Stimulated activated CD8-positive, alpha-beta memory T cell treated with anti-CD3 and anti-CD28 coated beads, Interleukin-7, amount 100 ng/mL, for 24 hours (primary cell): ENCODE measurements around the gene STAM.
A peak's percentile ranks its signal among the peaks of the same experiment; 100 is the strongest.
"Not testable (repeated sequence)": the region's sequence is repeated elsewhere in the genome, so short reads cannot be mapped to it uniquely, and the experiment has no call there.

Experiments
- DNase-seq: peaks from one replicate; pipeline ENCODE4 v3.0.0-alpha.2; 2020; ENCODE audit warnings: low read depth

STAM gene

DNA sequence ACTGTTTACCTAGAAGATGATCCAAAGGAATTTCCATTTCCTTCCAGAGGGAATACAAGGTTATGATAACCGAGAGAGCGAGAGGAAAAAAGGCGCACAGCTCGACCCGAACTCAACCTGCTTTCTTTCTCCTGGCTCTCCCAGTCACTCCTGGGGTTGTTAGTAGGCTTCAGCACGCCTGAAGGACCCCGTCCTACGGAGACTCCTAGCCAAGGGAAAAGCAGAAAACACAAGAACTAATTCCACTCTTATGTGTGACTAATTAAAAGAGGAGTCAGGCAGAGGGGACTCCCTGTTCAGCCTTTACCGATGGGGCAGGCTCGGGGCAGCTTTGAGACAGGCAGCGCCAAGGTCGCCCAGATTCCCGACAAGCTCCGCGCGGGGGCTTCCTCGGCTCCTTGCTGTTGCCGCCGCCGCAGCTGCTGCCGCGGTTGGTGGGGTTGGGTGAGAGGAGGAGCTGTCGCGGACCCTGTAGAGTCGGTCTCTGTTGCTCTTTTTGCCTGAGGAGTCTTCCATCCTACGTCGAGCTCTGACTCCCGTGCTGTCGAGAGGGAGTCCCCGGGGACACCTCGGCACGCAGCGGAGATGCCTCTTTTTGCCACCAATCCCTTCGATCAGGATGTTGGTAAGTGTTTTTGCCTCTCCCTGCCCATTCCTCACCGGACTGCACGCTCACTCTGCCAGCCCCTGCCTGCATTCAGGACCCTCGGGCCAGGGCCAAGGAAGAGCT lies at the start of gene STAM:
TSS of gene STAM (plus strand) at position 397 of the 730 bp plus-strand sequence. CDS start at position 586, 189 bp downstream.
- peak; percentile 83 for DNase-seq

DNA sequence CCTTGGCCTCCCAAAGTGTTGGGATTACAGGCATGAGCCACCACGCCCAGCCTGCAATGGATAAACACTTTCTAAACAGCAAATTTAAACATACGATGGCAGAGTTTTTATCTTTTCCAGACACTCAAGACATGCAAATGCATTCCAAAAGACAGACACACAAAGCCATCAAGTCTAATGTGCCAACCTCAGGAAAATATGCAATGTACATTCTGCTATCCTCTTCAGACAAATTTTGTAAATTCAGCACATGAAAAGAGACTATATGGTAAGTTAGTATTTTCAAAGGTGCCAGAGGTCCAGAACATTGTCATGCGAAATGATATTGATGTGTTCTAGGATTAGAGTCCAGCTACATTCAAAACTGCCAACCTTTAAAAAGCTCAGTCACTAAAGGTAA lies 46.6 kb upstream of the STAM start:
- DNase-seq = no peak

DNA sequence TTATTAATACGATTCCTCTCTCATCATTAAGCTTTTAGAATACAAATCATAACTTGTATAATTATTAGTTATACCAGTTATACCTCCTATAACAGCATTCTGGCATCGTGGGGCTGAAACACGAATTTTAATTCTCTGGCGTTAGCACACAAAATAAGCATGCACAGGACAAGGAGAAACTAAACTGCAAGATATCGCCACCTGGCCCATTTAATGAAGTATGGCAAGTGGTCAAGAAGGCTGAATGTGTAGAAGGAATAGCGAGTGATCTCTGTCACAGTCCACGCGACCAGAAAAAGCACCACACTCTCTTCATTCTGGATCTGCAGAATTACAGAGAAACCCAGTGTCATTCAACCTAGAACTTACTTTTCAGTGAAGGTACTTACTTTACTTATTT lies 44.9 kb upstream of the STAM start:
- no peak for DNase-seq

DNA sequence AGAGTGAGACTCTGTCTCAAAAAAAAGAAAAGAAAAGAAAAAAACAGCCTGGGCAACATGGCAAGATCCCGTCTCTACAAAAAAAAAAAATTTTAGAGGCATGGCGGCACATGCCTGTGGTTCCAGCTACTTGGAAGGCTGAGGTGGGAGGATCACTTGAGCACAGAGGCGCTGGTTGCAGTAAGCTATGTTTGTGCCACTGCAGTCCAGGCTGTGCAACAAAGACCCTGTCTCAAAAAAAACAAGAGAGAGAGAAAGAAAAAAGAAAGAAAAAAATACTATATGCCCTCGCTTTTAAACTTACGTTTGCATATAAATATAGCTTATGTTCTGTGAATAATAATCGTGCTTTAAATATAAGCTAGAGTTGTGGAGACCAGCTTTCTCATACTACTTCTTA lies 38.0 kb upstream of the STAM start:
- DNase-seq = no peak

DNA sequence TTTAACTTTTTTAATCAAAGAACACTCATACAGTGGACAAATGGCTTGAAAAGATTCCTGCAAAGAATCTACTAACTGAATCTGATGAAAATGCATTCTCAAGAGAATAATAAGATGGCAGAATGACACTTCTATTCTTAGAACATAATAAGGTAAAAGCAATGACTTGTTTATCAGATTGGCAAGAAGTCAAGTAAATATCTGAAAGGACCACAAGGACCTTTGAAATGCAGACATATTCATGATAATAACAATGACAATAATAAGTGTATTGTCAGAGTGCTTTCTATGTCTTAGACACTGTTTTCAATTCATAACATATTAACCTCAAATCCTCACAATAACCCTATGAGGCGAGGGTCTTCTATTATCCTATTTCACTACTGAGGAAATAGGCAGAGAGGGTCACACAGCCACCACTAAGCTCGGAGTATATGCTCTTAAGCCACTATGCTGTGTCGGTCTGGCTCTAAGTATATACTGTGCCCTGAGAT lies 37.4 kb upstream of the STAM start:
- DNase-seq = no peak

DNA sequence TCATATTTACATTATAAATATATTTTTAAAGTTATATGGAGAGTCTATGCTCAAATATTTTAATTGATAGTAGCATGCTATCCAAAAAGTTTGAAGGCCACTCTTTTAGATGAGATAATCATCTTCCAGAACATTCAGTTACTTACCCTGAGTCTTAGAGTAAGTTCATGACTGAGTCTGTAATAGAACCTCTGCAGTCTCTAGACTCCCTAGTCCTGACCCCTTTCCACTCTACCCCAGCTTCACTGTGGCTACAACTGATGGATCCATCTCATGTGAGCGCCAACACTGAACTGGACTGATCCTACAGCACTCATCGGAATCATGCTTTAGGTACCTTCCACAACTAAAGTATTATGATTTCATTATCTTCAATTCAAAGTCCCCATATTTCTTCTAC lies 36.9 kb upstream of the STAM start:
- no peak for DNase-seq

DNA sequence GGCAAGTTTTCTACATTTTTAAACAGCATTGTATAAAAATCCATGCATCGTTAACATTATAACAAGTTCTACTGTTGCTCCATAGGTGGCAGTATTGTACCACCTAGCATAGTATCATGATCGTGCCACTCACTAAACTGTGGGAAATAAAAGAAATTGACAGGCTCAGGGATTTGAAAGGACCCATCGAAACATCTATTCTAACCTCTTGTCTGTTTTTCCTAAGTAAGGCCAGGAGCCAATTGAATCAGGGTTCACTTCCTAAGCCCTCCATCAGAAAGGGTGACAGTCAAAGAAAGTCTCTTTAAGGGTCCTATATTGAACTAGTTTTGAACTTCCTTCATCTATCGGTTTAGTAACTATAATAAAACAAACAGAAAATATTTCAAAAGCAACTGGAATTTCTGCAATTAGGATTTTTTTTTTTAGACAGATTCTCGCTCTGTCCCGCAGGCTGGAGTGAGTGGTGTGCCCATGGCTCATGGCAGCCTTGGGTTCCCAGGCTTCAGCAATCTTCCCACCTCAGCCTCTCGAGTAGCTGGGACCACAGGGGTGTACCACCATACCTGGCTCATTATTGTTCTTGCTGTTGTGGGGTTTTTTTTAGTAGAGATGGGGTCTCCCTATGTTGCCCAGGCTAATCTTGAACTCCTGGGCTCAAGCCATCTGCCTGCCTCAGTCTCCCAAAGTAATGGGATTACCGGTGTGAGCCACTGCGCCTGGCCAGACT lies 36.2 kb upstream of the STAM start:
- DNase-seq = no peak

DNA sequence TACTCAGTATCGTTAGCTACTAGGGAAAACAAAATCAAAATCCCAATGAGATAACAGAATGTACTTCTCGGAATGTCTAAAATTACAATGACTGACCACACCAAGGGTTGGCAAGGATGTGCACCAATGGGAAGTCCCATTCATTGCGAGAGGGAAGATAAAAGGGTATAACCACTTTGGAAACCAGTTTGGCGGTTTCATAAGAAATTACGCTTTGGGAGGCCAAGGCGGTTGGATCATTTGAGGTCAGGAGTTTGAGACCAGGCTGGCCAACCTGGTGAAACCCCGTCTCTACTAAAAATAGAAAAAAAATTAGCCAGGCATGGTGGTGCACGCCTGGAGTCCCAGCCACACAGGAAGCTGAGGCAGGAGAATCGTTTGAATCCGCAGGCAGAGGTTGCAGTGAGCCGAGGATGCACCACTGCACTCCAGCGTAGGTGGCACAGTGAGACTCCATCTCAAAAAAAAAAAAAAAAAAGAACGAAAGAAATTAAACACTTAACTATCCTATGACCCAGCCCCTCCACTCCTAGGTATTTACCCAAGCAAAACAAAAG lies 34.4 kb upstream of the STAM start:
- no peak for DNase-seq

DNA sequence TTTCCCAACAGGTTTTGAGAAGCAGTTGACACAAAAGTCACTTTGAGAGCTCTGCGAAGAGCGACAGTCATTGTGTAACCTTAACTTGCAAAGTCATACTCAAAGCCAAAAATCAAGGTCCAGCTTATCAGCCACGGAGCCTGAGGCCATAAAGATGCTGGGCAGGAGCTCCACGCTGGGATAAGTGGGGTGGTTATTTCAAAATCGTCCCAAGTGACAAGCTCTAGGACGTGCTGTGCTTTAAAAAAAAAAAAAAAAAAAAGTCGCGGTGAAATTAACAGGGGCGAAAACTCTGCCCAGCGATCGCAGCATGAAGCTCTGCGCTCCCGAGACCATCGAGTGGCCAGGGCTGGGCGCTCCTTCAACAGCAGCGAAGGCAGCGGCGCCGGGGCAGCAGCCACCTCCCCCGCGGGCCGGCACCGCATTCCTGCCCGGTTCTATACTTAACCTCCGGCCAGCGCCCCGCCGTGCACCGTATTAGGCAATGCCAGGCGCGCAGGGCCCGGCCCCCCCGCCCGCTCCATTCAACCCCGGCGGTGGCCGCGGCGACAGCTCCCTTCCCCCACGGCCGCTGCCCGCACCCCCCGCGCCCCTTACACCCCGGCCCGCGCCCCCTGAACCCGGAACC lies 27.4 kb upstream of the STAM start:
- DNase-seq = no peak

DNA sequence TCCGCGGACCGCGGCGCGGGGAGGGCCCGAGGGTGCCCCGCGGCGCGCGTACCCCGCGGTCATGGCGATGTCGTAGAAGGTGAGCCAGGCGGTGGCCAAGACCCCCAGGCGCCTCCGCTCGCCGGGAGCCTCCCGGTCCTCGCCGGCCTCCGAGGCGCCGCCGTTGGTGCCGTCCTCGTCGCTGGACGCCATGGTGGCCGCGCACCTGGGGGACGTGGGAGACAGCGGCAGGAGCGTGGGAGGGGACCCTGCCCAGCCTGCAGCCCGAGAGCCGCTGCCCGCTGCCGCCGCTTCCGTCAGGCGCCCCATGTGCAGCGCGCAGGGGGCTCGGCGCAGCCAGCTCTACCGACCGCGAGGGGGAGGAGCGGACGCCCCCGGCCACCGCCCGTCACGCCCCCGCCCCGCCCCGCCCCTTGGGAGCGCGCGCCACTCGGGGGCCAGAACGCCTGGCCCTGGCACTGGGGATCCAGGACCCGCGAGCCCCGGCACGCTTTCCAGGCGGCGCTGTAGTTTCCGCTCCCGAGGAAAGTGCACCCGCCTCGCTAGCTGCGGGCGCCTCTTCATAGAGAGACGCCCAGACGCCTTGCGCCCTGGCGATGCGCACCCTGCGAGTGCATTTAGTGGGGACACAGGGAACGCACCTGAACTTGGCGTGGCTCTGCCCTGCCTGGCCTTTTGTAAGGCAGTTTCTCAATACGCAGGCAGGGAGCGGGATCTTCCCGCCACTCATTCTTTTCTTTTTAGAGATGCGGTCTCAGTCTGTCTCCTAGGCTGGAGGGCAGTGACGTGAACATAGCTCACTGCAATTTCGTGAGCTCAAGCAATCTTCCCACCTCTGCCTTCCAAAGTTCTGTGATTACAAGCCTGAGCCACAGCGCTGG lies 26.7 kb upstream of the STAM start, which contains the start of gene HACD1:
TSS of gene HACD1 (minus strand) at position 344 of the 881 bp plus-strand sequence. CDS start at position 309, 35 bp downstream.
- no peak for DNase-seq

DNA sequence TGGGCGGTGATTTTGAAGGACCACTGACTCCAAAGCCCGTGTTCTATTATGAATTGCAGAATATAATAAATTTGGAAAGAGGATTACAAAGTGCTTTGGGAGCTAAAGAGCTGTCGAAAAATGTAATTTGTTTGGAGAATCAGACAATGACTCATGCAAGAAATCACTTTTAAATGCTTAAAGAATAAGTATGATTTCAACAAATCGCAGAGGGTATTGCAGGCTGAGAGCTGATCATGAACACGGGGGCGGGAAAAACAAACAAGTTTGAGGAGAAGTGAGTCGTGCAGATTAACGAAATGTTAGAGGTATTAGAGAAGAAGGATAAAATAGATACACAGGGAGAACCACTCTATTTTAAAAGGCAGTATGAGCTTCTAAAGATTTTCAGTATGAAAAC lies 21.9 kb upstream of the STAM start:
- no peak for DNase-seq

DNA sequence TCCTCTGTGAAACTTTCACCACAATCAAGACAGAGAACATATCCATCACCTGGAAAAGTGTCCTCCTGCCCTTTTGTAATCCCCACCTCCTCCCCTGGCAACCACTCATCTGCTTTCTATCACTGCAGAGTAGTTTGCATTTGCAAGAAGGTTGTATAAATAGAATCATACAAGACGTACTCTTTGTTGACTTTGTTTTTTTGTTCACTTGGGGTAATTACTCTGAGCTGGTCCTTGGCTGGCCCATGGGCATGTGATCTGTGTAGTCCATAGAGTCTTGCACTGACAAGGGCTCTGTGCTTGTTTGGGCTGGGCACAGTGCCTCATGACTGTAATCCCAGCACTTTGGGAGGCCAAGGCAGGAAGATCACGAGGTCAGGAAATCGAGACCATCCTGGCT lies 19.0 kb upstream of the STAM start:
- no peak for DNase-seq

DNA sequence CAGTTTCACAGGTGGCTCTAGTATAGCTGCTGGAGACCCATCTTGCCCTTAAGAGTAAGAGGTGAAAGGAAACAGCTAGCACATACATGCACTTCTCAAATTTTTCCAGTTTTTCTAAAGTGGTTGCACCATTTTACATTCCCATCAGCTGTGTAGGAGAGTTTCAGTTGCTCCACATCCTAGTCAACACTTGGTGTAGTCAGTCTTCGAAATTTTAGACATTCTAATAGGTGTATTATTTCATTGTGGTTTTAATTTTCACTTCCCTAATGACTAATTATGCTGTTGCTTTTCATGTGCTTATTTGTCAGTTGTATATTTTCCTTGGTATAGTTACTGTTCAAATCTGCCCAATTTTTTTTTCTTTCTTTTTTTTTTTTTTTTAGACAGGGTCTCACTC lies 17.3 kb upstream of the STAM start:
- no peak for DNase-seq

DNA sequence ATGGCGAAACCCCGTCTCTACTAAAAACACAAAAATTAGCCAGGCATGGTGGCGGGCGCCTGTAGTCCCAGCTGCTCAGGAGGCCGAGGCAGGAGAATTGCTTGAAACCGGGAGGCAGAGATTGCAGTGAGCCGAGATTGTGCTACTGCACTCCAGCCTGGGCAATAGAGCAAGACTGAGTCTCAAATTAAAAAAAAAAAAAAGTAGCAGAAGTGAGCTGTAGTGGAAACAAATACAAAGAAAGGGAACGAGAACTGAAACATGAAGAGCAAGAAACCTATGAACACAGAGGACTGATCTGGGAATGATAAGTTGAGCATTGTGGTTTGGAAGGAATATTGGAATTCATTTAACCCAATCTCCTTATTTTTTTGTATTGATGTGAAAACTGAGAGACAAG lies 11.4 kb upstream of the STAM start:
- not testable (repeated sequence) for DNase-seq

DNA sequence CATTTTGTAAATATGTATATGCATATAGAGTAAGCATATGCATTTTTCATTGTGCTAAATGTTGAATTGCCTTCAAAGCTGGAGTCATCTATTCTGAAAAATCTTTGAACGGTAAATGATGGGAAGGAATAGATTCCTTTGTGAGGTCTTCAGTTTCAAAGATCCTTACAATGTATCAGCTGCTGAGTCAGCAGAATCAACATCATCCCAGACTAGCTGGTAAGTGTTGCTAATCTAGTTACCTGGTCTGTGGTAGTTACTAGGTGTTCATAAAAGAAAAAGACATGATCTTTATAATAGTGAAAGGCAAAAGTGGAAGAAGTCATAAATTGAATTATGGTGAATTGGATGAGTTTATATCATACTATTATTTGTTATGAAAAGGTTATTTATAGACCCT lies 10.6 kb upstream of the STAM start:
- DNase-seq = no peak

DNA sequence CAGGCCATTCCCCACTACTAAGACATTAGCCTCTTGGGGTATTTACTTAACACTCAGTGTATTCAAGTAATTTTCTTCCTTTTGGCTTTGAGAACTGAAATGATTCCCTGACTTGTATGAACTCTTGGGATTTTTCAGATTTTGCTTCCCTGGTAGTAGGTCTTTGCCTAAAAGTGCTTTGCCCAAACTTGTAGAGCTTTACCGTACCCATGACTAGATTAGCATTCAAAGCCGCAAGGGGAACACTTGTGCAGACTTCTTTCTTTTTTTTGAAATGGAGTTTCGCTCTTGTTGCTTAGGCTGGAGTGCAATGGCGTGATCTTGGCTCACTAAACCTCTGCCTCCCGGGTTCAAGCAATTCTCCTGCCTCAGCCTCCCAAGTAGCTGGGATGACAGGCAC lies 6.1 kb upstream of the STAM start:
- DNase-seq = no peak

DNA sequence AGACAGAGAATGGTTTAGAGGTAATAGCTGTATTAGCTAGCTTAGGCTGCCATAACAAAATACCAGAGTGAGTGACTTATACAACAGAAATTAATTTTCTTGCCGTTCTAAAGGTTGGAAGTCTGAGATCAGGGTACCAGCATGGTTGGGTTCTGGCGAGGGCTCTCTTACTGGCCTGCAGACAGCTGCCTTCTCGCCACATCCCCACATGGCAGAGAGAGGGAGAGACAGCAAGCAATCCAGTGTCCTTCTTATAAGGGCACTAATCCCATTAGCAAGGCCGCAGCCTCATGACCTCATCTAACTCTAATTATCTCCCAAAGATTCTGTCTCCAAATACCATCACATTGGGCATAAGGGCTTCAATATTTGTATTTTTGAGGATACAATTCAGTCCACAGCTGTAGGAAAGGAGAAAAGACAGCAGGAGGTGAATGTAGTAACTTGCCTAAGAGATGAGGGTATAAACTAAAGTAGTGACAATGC lies 3.6 kb upstream of the STAM start:
- DNase-seq = no peak

DNA sequence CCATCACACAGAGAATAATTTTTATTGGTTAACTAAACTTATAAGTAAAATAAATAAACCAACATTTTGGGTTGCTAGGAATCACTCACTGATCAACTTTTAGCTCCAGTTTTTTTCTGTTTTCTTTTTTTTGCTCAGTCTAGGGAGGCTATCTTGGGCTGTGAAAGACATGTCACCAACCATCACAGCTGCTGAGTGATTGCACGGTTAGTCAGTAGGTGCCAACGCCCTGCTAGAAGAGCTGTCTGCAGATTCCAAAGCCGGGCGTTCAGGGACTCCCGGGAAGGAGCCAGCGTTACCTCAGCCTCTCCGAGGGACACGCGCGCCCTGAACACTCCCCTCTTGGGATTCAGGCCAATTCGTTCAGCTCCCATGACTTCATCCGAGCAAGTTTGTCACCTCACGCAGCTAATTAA lies 604 bp upstream of the STAM start:
- DNase-seq = no peak

DNA sequence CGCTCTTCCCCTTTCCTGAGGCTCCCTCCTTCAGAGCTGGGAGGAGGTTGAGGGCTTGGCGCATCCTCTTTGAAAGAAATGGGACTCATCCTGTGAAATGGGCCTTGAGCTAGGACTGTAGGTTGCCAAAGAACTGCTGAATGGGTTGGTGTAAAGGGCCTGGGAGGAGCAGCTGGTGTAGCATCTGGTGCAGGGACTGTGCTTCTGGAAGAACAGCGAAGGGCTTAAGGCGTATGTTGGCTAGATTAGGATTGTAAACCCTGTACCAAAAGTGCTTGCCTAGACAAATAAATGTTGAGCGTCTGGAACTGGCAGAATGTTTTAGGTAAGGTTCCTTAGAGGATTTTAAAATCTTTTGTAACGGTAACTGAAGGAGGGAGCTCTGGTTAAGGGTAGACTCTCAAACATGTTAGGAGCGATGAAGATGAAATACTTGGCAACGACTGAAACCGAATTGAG lies 563 bp downstream of the STAM start:
- DNase-seq = no peak

DNA sequence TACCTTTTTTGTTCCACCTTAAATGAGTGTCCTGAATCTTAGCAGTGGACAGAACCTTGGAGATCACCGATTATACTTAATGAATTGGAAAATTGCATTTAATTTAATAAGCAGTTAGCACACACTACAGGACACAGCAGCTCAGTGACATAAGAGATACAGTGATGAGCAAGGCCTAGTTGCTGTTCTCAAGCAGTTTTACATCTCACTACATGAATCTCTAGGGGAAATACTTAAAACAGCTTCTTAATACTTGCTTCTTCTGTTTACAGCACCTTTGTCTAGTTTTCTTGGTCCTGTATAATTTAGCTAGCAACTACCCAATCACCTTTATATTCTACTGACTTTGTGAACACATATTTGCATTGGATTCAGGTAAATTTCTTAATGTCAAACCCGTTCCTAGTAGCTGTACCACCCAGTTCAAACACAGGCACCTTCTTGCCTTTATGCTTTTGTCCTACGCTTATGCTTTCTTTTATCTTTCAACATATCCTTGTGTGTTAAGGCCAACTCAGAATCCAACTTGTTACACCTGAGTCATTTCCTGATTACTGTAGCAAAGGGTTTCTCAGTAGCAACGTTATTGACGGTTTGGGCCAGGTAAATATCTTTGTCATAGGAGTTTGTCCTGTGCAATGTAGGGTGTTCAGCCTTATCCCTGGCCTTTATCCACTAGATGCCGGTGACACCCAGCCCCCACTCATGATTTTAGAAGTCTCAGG lies 1.8 kb downstream of the STAM start:
- no peak for DNase-seq

DNA sequence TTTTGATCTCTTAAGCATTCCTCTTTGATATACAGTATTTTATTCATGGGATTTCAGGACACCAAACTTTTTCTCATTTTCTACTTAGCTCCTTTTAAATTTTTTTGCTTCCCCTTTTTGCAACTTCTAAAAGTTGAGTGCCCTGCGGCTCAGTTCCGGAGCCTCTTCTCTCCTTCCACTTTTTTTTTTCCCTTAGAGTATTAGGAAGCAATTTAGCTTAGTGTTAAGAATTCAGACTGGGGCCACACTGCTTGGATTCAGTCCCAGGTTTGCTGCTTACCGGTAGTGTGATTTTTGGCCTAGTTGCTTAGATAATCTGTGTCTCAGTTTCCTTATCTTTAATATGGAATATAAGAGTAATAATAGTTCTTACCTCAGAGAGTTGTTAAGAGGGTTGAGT lies 3.4 kb downstream of the STAM start:
- no peak for DNase-seq
